Large intestine (tissue), 3 donors: Measurements from ENCODE around the gene MERTK. TPM values are rescaled to one million over a fixed set of nuclear protein-coding genes. Genes with fewer than 3 reads are reported as not detected.
"Not testable (repeated sequence)": the region's sequence is repeated elsewhere in the genome, so short reads cannot be mapped to it uniquely, and the experiment has no call there.

ENCODE experiments used
- DNase-seq, 2 donors: peaks; one replicate each; pipeline versions ENCODE4 v3.0.0 to v3.0.0-alpha.2; 2013
- H3K27ac ChIP-seq: one replicate; pipeline ENCODE4 v1.5.1; 2013; ENCODE audit warnings: low read length
- H3K27me3 ChIP-seq: 2 replicates; pipeline ENCODE4 v1.6.1; 2013; ENCODE audit warnings: low read length; ENCODE audit not compliant: control insufficient read depth, insufficient read depth
- H3K36me3 ChIP-seq: 2 replicates; pipeline ENCODE4 v1.6.1; 2013; ENCODE audit warnings: low read length; ENCODE audit not compliant: control insufficient read depth, insufficient read depth
- H3K4me1 ChIP-seq: one replicate; pipeline ENCODE4 v1.6.1; 2013; ENCODE audit warnings: low read length; ENCODE audit not compliant: control insufficient read depth, insufficient read depth
- H3K4me3 ChIP-seq: one replicate; pipeline ENCODE4 v1.5.1; 2013; ENCODE audit warnings: low read length
- H3K9me3 ChIP-seq: one replicate; pipeline ENCODE4 v1.6.1; 2013; ENCODE audit warnings: mild to moderate bottlenecking, low read depth, low read length, moderate library complexity; ENCODE audit not compliant: control insufficient read depth
- WGBS: methylation state at CpG from one replicate; pipeline ENCODE4 v1.1.5; 2013; ENCODE audit warnings: low lambda C conversion rate; ENCODE audit not compliant: insufficient coverage; 5-methylcytosine and 5-hydroxymethylcytosine counted together
- polyA plus RNA-seq: library from polyadenylated mRNA; unstranded; fragments of 120-200 nt; gene quantifications from one replicate; pipeline ENCODE4 v1.2.1, GENCODE V29; 2013

The MERTK gene
- polyA plus RNA-seq, 1 donor, result 8.7 TPM

DNA sequence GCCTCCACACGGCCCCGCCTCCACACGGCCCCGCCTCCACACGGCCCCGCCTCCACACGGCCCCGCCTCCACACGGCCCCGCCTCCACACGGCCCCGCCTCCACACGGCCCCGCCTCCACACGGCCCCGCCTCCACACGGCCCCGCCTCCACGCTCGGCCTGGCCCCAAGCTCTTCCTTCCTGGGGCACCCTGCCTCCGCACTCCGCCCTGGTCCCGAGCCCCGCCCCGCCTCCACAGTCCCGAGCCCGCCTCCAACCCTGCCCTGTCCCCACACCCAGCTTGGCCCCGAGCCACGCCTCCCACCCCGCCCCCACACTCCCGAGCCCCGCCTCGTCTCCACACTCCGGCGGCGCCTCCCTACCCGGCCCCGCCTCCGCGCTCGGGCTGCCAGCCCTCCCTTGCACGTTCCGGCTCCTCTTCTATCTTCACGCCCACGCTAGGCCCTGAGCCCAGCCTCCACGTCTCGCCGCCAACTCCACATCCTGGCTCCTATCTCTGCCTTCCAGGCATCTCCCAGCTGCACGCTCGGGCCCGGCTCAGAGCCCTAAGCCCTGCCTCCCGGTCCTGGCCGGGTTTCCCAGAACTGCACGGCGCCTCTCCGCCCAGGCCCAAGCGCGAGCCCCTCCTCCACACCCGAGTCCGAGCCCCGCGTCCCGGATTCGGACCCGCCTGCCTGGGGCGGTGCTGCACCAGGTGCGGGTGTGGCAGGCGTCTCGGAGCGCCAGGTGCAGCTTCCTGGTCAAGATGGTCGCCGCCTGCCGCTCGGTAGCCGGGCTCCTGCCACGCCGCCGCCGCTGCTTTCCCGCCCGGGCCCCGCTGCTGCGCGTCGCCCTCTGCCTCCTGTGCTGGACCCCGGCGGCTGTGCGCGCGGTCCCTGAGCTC is 156.7 kb downstream of the MERTK start, which contains the start of gene TMEM87B:
TSS of gene TMEM87B (plus strand) at position 423 of the 883 bp plus-strand sequence. CDS start at position 746, 323 bp downstream.
- peaks cover 30% of the 10 kb centered on the region for H3K4me1 ChIP-seq
- DNase-seq, result peak; percentile 97
- peak within 1 kb of the TSS; percentile 100 for H3K27ac ChIP-seq
- H3K4me3 ChIP-seq, result peak within 1 kb of the TSS; percentile 96
- no CpG with 5 or more reads among the region's 90 CpGs for WGBS
- H3K27me3 ChIP-seq, result no peaks in the 10 kb centered on the region
- no peaks in the 10 kb centered on the region for H3K9me3 ChIP-seq
- H3K36me3 ChIP-seq, result peaks cover 2% of the 10 kb centered on the region

DNA sequence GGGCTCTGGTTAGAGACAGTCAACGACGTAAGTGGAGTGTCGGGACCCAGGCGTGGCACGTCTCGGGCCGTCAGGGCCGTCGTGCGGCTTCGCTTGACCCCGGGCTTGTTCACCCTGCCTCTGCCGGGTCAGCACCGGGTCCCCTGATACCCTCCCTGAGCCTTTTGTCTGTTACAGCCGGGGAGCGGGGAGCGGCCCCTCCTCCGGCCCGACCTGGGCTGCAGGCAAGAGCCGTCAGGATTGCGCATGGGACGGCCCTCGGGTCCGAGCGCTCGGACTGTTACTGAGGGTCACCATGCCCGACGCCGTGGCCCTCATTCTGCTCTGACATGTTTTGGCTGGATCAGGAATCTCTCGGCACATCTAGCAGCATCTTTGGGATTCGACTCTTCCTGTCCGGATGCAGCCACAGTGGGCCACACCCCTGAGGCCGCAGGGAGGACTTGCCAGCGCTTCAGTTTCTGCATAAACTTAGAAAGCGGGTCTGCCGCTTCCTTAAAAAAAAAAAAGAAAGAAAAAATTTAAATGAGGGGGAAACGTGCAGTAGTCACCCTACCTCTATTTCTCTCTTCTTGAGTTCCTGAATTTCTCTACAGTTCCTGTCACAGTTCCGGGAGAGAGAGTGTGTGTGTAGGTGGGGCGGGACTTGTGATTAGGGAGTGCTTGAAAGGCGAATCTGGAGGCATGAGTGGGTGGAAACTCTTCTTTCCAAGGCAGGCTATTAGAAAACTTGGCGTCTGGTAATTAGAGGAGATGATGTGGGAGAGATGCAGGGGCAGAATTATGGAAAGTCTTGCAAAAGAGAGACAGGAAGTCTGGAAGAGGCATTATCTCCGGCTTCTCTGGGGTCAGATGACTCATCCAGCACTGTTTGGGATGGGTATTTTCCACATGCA is 157.6 kb downstream of the MERTK start:
- Histone ChIP-seq H3K27ac (peak overlapping the region; percentile 100), H3K9me3 (no peaks in the 10 kb centered on the region), H3K27me3 (no peaks in the 10 kb centered on the region), H3K4me3 (peak overlapping the region; percentile 96), H3K4me1 (peaks cover 25% of the 10 kb centered on the region), H3K36me3 (peaks cover 3% of the 10 kb centered on the region)
- WGBS, result 0% methylated on average over 4 of the region's 42 CpGs
- DNase-seq, result peak; percentile 56 to 80

DNA sequence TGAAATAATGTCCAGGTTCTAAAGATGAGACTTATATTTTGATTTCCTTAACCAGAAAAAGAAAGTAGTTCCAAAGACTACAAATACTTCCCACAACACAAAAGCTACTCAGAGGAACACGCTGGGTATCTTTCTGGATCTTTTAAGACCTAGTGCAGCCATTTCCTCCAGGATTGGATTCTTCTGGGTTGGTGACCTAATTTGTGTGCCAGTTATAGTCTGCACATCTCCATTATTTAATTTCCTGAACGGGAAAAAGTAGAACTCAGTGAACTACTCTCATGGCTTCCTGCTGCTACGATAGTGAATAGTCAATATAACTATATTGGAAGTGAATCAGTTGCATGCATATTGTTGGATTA is 158.2 kb downstream of the MERTK start:
- no CpG with 5 or more reads among the region's 3 CpGs for WGBS
- Histone ChIP-seq H3K4me3 (peak overlapping the region; percentile 96), H3K27me3 (no peaks in the 10 kb centered on the region), H3K27ac (peak overlapping the region; percentile 100), H3K36me3 (peaks cover 7% of the 10 kb centered on the region), H3K9me3 (no peaks in the 10 kb centered on the region), H3K4me1 (peaks cover 23% of the 10 kb centered on the region)
- DNase-seq, result no peak

DNA sequence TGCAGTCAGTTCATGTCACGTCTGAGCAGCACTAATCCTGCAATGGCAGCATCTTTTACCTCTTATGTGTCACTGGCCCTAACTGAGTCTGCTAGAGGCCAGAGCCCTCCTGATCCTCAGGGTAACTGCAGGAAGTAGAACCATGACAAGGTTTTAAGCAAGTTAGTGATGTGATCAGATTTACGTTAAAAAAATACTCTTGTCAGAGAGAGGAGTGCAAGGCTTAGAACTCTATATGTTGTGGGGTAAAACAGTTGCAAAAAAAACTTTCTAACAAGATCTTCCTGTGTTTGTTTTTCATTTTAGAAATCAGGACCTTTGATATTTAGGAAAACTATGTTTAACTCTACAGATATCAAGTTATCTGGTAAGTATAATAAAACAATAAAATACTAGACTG is 161.3 kb downstream of the MERTK start:
- H3K4me3 ChIP-seq, result no peak overlapping the region
- DNase-seq, result peak in 1 of 2 donors; percentile 29
- 22% methylated on average over 1 of the region's 2 CpGs for WGBS
- no peaks in the 10 kb centered on the region for H3K27me3 ChIP-seq
- H3K4me1 ChIP-seq, result peaks cover 14% of the 10 kb centered on the region
- no peak overlapping the region for H3K27ac ChIP-seq
- H3K9me3 ChIP-seq, result no peaks in the 10 kb centered on the region
- peaks cover 32% of the 10 kb centered on the region for H3K36me3 ChIP-seq

DNA sequence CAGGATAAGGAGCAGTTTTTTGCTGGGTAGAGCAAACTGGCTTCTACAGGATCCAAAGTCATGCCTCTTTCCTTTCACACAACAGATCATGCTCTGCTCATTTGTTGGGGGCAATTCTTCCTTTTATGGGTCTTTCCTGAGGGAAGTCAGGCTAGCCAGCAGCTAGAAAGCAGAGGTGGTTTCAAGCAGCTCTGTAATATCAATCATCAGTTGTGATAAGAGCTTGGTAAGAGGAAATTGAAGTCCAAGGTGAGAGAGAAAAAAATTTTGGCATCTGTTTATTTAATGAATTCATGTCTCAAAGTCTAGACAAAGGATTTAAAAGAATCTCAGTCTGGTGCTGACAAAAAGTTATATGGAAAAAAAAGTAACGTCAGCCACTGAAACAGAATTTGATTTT is 162.9 kb downstream of the MERTK start:
- Histone ChIP-seq H3K27ac (no peak overlapping the region), H3K4me1 (peaks cover 14% of the 10 kb centered on the region), H3K4me3 (no peak overlapping the region), H3K9me3 (no peaks in the 10 kb centered on the region), H3K36me3 (peaks cover 45% of the 10 kb centered on the region), H3K27me3 (no peaks in the 10 kb centered on the region)
- DNase-seq, result peak in 1 of 2 donors; percentile 35
- WGBS, result 50% methylated on average over 1 of the region's 1 CpG

DNA sequence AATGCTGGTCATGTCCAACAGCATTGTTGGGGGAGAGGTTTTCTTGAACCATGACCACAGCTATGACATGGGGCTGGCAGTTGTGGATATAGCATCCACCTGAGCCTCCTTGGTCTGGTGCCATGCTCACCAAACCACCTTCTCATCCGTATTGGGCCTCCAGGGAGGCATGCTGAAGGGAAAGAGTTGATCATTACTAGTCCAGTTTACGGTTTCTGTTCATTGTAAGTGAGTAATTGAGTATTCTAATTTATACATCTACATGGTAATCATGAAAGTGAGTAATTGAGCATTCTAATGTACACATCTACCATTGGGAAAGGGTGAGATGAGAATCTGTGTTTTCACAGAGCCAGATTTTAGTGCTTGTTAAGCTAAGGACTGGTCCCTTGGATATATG is 163.4 kb downstream of the MERTK start:
- Histone ChIP-seq H3K27ac (no peak overlapping the region), H3K36me3 (peaks cover 46% of the 10 kb centered on the region), H3K4me3 (no peak overlapping the region), H3K4me1 (peaks cover 11% of the 10 kb centered on the region), H3K27me3 (no peaks in the 10 kb centered on the region), H3K9me3 (no peaks in the 10 kb centered on the region)
- no CpG with 5 or more reads among the region's 2 CpGs for WGBS
- DNase-seq, result no peak

DNA sequence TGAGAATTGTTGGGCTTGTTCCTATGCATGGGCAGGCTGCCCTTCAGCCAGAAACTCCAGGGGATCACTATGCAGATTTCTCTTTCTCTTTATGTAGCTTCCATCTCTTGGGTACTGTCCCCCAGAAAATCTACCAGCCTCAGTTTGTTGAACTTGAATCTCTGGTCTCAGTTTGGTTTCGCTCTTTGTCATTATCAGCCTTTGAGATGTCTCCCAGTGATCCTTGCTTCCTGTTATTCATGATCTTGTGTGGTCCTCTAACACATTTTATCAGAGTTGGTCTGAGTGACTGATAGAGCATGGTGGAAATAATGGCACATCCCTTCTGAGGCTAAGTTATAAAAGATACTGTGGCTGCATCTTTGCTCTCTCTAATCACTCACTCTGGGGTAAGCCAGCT is 164.5 kb downstream of the MERTK start:
- Histone ChIP-seq H3K4me1 (peaks cover 7% of the 10 kb centered on the region), H3K4me3 (no peak overlapping the region), H3K27me3 (no peaks in the 10 kb centered on the region), H3K36me3 (peaks cover 55% of the 10 kb centered on the region), H3K9me3 (no peaks in the 10 kb centered on the region), H3K27ac (no peak overlapping the region)
- no peak for DNase-seq
- no CpG with 5 or more reads among the region's 1 CpG for WGBS

DNA sequence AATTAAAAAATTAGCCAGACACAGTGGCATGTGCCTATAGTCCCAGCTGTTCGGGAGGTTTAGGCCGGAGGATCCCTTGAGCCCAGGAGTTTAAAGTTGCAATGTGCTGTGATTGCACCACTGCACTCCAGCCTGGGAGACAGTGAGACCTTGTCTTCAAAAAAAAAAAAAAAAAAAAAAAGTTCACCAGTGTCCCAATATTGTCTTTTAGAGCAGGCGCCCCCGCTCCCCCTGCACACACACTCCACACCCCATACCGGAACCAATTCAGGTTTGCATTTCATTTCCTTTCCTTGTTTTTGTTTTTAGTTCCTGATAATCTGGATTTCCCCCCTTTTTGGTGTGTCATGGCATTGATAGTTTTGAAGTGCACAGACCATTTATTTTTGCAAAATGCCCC is 167.1 kb downstream of the MERTK start:
- Histone ChIP-seq H3K4me1 (no peaks in the 10 kb centered on the region), H3K27me3 (no peaks in the 10 kb centered on the region), H3K4me3 (no peak overlapping the region), H3K9me3 (no peaks in the 10 kb centered on the region), H3K36me3 (peaks cover 65% of the 10 kb centered on the region), H3K27ac (no peak overlapping the region)
- DNase-seq, result no peak
- WGBS, result no CpG with 5 or more reads among the region's 5 CpGs

DNA sequence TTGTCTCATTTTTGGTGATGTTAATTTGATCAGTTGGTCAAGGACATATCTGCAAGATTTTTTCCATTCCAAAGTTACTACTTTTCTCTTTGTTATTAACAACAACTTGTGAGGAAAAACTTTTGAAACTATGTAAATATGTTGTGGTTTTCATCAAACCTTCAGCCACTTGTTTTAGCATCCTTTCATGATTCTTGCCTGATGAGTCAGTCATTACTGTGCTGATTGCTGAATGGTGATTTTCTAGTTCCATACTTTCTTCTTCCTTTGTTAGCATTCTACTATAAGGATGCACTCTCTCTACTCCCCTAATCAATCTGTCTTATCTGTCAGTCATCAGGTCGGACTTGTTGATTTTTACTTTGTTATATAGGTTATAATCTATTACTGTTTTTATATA is 167.6 kb downstream of the MERTK start:
- WGBS, result no CpG with 5 or more reads among the region's 1 CpG
- Histone ChIP-seq H3K4me1 (no peaks in the 10 kb centered on the region), H3K4me3 (no peak overlapping the region), H3K36me3 (peaks cover 65% of the 10 kb centered on the region), H3K27ac (no peak overlapping the region), H3K27me3 (no peaks in the 10 kb centered on the region), H3K9me3 (no peaks in the 10 kb centered on the region)
- DNase-seq, result no peak

DNA sequence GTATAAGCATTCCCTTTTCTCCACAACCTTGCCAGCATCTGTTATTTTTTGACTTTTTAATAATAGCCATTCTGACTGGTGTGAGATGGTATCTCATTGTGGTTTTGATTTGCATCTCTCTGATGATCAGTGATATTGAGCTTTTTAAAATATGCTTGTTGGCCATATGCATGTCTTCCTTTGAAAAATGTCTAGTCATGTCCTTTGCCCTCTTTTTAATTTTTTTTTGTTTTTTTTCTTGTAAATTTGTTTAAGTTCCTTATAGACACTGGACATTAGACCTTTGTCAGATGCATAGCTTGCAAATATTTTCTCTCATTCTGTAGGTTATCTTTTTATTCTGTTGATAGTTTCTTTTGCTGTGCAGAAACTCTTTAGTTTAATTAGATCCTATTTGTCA is 171.4 kb downstream of the MERTK start:
- not testable (repeated sequence) for H3K4me1 ChIP-seq
- peaks cover 42% of the 10 kb centered on the region for H3K36me3 ChIP-seq

More for the DNA sequence above, 171.4 kb downstream of the MERTK start:
- not testable (repeated sequence) for H3K4me3 ChIP-seq, DNase-seq, H3K27ac ChIP-seq, H3K27me3 ChIP-seq, H3K9me3 ChIP-seq
